Breast epithelium (tissue), 3 donors: ENCODE data around the gene TEX10.

Source experiments
- POLR2A ChIP-seq: fragments of 450-650 bp; IDR thresholded peaks from one replicate; pipeline ENCODE4 v1.6.1; 2016; ENCODE audit warnings: antibody characterized with exemption, mild to moderate bottlenecking, moderate library complexity
- POLR2AphosphoS5 ChIP-seq, 3 donors: sonication (generic); formaldehyde crosslinking; IDR thresholded peaks; one replicate each; pipeline ENCODE4 v1.6.1; 2017; ENCODE audit warnings: antibody characterized with exemption in 3 of 3
- TF ChIP-seq, protein P1 (sequence below), 3 donors: fragments of 450-650 bp; IDR thresholded peaks; one replicate each; pipeline ENCODE4 v1.5.1; 2016 to 2017; ENCODE audit warnings: antibody characterized with exemption in 3 of 3, mild to moderate bottlenecking in 3 of 3, moderate library complexity in 3 of 3

DNA sequence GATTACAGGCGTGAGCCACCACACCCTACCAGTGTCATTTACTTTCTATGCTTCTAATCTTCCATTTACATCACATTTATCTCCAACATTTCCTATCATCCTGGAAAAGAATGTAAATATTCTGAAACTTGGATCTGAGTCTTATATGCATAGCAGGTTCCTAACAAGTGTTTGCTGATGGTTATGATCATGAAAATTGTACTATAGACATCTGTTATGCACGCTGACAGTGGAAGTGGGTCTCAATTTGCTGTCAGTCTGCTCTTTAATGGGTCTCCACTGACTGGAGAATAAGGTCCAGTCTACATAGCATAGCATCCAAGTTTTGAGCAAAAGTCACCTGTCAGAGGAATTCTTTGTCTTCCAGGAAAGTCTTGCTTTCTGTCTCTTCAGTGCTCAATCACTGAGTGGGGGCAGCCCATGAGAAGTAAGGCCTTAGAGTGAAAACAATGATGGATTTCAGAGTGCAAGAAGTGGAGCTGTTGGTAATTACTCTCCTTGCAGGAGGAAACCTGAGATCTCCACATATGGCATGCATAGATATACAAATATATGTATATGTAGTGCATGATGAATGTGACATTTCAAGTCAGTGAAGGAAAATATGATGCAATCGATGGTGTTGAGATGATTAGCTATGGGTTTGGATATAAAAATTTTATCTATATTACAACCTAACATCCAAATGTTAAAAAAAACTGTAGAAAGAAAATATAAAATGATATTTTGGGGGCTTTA is 45.0 kb upstream of the TEX10 start:
- TF ChIP-seq POLR2AphosphoS5 (IDR thresholded peaks at IDR 0.05) = no peak
- TF ChIP-seq, protein P1, sequence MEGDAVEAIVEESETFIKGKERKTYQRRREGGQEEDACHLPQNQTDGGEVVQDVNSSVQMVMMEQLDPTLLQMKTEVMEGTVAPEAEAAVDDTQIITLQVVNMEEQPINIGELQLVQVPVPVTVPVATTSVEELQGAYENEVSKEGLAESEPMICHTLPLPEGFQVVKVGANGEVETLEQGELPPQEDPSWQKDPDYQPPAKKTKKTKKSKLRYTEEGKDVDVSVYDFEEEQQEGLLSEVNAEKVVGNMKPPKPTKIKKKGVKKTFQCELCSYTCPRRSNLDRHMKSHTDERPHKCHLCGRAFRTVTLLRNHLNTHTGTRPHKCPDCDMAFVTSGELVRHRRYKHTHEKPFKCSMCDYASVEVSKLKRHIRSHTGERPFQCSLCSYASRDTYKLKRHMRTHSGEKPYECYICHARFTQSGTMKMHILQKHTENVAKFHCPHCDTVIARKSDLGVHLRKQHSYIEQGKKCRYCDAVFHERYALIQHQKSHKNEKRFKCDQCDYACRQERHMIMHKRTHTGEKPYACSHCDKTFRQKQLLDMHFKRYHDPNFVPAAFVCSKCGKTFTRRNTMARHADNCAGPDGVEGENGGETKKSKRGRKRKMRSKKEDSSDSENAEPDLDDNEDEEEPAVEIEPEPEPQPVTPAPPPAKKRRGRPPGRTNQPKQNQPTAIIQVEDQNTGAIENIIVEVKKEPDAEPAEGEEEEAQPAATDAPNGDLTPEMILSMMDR (IDR thresholded peaks at IDR 0.05) = no peak
- no peak for TF ChIP-seq POLR2A
